GM19438 (cell line): ENCODE results near the gene HECA.
"Not testable (repeated sequence)": the region's sequence is repeated elsewhere in the genome, so short reads cannot be mapped to it uniquely, and the experiment has no call there.

Source experiments
- ATAC-seq: cut with Tn5 transposase; IDR thresholded peaks from one replicate; pipeline ENCODE4 v1.9.1; 2021; ENCODE audit warnings: low read depth; ENCODE audit not compliant: unreplicated experiment

Gene HECA

GRCh38 chr6:139134817-139135577 is at the start of gene HECA:
TSS of gene HECA (plus strand) at chr6:139135080. CDS start at chr6:139135397, 317 bp downstream.
- peak; percentile 66 for ATAC-seq

- ATAC-seq: no peak
Observed at GRCh38 chr6:139091826-139092225, 43.1 kb upstream of the HECA start.

DNA sequence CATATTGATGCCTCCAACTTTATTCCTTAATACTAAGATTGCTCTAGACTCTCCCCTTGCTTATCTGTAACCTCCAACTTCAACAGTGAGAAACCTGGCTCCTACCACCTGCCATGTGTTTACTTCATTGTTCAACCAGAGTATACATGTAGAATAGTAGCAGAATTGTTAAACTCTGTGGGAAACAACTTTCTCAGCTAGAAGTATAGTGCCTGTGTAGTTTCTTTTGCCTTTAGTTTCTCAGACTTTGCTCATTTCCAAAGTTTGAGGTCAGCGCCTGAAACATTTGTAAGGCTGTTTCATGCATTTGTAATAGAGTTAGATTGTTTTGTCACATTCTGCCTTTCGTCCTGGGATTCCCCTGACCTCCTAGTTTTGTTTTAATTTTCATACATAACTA is 34.9 kb upstream of the HECA start:
- peak; percentile 83 for ATAC-seq

GRCh38 chr6:139107051-139107450 is 27.8 kb upstream of the HECA start:
- no peak for ATAC-seq

- ATAC-seq: no peak
Observed at GRCh38 chr6:139108378-139108777, 26.5 kb upstream of the HECA start.

GRCh38 chr6:139109558-139109957 is 25.3 kb upstream of the HECA start:
- ATAC-seq: no peak

DNA sequence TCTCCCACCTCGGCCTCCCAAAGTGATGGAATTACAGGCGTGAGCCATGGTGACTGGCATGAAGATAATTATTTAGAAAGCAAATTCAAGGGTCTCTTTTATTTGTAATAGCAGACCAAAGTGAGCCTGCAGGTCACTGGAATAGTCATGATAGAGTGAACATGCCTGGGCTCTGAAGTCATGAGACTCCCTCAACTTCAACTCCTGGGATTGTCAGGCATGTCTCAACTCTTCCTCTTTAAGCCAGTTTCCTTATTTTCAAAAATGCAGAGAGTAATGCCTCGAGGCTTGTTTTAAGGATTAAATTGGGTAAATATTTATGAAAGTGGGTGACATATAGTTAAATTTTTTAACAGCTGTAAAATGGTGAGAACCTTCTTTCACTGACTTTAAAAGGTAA is 22.7 kb upstream of the HECA start:
- ATAC-seq: no peak

DNA sequence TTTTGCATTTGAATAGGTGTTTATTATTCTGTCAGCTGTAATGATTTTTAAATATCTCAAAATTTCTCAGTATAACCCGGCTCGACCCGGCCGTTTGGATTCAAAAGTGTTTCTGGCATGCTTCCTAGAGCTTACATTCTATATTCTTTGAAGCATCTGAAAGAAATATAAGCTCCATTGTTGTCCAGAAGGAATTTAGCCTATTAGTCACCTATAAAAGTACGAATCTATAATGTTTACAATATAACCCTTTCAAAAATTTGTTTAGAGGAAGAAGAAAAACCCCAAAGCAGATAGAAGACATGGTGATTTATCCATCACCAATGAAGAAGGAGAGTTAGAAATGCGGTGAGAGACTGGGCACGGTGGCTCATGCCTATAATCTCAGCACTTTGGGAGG is 22.3 kb upstream of the HECA start:
- ATAC-seq: no peak

DNA sequence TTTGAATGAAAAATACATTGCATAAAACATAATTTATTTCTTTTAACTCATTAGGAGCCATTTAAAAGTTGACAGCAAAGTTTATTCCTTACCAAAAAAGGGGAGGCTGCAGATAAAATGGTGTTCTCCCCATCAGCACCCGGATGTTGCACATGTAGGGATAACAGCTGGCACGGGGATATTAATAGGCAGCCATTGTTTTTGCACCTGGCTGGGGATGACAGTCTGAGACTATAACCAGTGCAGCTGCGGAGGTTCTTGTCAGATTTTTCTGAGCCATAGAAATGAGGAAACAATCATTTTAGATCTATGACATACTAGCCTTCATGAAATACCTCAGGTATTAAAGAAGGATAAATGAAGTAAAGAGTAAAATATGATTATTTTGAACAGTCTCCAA is 20.1 kb upstream of the HECA start:
- no peak for ATAC-seq

GRCh38 chr6:139115989-139116758 is 18.7 kb upstream of the HECA start:
- no peak for ATAC-seq

GRCh38 chr6:139117734-139118133 is 17.1 kb upstream of the HECA start:
- ATAC-seq: no peak

DNA sequence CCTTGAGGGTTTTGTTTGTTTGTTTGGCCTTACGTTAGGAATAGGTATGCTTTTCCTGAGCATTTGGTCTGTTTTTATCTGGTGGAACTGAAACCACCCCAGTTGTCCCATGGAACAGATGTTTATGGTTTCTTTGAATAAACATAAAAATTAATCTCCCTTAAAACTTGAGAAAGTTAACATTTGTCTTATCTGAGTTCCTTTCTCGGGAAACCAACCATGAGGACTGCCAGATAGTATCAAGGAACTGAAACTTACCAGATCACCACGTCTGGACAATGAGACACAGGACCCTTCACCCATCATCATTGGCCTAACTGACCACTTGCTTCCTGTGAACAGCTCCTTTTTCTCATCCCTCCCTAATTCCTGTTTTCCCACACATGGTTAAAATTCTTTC is 15.3 kb upstream of the HECA start:
- no peak for ATAC-seq

DNA sequence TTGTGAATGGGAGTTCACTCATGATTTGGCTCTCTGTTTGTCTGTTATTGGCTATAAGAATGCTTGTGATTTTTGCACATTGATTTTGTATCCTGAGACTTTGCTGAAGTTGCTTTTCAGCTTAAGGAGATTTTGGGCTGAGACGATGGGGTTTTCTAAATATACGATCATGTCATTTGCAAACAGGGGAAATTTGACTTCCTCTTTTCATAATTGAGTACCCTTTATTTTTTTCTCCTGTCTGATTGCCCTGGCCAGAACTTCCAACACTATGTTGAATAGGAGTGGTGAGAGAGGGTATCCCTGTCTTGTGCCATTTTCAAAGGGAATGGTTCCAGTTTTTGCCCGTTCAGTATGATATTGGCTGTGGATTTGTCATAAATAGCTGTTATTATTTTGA is 12.1 kb upstream of the HECA start:
- ATAC-seq: not testable (repeated sequence)

DNA sequence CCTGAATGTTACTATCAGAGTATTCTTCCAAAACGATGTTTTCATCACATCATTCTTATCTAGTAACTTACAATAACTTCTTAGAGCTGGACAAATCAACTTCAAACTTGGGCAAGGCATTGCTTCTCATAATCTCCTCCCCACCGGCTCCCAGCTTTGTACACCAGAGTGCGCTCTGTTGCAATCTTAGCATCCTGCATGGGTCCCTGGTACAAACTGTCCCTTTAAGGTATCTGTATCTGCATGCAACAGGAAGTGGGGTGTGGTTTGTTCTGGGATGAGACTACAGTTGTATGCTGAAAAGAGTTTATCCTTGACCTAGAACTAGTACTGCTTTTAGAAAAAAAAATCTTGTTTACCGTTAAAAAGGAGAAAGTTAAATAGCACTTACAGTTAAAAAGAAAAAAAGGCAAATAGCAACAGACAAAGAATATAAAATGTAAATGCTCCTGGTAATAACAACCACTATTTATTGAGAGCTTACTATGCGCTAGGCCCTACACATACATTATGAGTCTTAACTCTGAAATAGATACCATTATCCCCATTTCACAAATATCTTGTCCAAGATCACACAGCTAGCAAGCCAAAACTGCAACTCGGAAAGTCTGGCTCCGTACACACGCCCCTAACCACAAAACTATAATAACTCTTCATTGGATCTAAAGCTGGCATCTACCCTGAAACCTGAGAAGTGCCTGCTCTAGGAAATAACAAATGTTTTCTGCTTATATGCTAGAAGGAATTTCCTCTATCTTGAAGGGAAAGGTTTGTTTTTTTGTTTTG is 9.8 kb upstream of the HECA start:
- peak; percentile 100 for ATAC-seq

DNA sequence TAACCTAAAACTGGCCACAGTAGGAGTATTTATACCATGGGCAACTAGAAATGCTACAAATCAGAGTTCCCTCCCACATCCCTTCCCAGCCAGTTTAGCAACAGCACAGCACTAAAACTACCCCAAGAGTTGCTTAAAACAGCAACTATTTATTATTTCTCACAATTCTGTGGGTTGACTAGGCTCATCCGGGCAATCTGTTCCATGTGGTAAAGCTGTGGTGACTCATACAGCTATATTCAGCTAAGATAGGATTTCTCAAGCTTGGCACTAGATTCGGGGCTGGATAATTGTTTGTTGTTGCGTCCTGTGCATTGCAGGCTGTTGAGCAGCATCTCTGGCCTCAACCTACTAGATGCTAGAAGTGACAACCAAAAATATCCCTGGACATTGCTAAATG is 8.6 kb upstream of the HECA start:
- no peak for ATAC-seq

DNA sequence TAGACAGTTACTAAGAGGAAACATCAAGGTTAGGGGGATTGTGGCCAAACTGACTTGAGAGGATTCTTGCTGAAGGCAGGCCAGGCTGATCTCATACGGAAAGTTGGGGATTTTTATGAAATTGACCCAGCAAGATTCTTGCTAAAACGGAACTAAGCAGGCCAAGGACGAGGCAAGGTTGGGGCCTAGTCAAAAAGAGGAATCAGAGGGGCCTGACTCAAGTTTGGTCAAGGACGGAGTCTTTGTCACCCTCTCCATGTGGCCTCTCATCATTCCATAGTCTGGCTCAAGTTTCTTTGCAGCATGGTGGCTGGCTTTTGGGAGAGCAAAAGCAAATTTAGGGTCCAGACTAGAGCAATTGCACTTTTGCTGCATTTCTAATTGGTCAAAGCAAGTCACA is 7.9 kb upstream of the HECA start:
- ATAC-seq: no peak

- no peak for ATAC-seq
Observed at GRCh38 chr6:139129284-139129683, 5.6 kb upstream of the HECA start.

DNA sequence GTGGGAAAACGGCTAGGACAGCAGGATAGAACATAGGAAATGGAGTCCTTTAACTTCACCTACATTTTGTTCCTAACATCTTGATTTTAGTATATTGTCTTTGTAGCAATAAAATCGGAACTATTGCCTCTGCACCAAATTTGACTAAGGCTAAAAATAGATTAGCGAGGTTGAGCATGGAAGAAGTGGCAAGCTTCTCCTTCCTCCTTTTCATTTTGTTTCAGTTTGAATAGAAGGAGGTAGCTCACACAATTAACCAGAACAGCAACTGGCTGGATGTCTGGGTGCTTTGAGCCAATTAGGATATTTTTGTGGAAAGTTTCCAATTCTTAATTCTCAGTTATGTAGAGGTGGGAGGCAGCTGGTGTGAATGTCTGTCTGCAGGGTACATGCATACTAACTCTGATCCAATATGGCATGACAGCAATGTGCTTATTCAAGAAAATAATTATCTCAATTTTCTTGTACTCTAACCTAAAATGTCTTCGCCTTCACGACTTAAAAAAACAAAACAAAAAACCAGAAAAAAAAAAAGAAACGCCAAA is 3.1 kb upstream of the HECA start:
- no peak for ATAC-seq

GRCh38 chr6:139133262-139134063 is 1.4 kb upstream of the HECA start:
- no peak for ATAC-seq

GRCh38 chr6:139134064-139134395 is 850 bp upstream of the HECA start:
- ATAC-seq: no peak
